IPS DF 4.7 (cell line): ENCODE measurements around the gene STAP2.

Experiments
- DNase-seq: peaks from one replicate; pipeline ENCODE4 v3.0.0-alpha.2; 2013; ENCODE audit warnings: low spot score; ENCODE audit errors: extremely low read depth

Gene STAP2

GRCh38 chr19:4338441-4339355 is at the start of gene STAP2:
TSS of gene STAP2 (minus strand) at chr19:4338827. CDS start at chr19:4338753, 74 bp downstream.
- DNase-seq, result no peak

GRCh38 chr19:4386041-4386782 is 47.6 kb upstream of the STAP2 start:
- DNase-seq, result no peak

- DNase-seq, result no peak
Observed at GRCh38 chr19:4385291-4386040, 46.8 kb upstream of the STAP2 start.

GRCh38 chr19:4380254-4380727 is 41.7 kb upstream of the STAP2 start:
- no peak for DNase-seq

- DNase-seq, result no peak
Observed at GRCh38 chr19:4379383-4380253, 41.0 kb upstream of the STAP2 start.

- no peak for DNase-seq
Observed at GRCh38 chr19:4378886-4379285, 40.3 kb upstream of the STAP2 start.

- no peak for DNase-seq
Observed at GRCh38 chr19:4376991-4377781, 38.6 kb upstream of the STAP2 start.

- no peak for DNase-seq
Observed at GRCh38 chr19:4376671-4376990, 38.0 kb upstream of the STAP2 start.

GRCh38 chr19:4376028-4376670 is 37.5 kb upstream of the STAP2 start:
- no peak for DNase-seq

GRCh38 chr19:4375164-4376027 is 36.8 kb upstream of the STAP2 start:
- DNase-seq, result no peak

GRCh38 chr19:4374498-4375163 is 36.0 kb upstream of the STAP2 start:
- DNase-seq, result no peak

- DNase-seq, result no peak
Observed at GRCh38 chr19:4373601-4374497, 35.2 kb upstream of the STAP2 start.

- DNase-seq, result no peak
Observed at GRCh38 chr19:4373013-4373367, 34.4 kb upstream of the STAP2 start.

GRCh38 chr19:4372165-4373012 is 33.8 kb upstream of the STAP2 start:
- no peak for DNase-seq

GRCh38 chr19:4371247-4372164 is 32.9 kb upstream of the STAP2 start:
- no peak for DNase-seq
